Stimulated activated CD8-positive, alpha-beta memory T cell treated with anti-CD3 and anti-CD28 coated beads, Interleukin-4, amount 100 ng/mL, for 1 hour (primary cell): Measurements from ENCODE around the gene ERICH6B.

Experiments used
- DNase-seq, 2 donors: peaks; one replicate each; pipeline ENCODE4 v3.0.0-alpha.2; 2020; ENCODE audit warnings: low read depth in 2 of 2, low spot score in 1 of 2

ERICH6B gene

DNA sequence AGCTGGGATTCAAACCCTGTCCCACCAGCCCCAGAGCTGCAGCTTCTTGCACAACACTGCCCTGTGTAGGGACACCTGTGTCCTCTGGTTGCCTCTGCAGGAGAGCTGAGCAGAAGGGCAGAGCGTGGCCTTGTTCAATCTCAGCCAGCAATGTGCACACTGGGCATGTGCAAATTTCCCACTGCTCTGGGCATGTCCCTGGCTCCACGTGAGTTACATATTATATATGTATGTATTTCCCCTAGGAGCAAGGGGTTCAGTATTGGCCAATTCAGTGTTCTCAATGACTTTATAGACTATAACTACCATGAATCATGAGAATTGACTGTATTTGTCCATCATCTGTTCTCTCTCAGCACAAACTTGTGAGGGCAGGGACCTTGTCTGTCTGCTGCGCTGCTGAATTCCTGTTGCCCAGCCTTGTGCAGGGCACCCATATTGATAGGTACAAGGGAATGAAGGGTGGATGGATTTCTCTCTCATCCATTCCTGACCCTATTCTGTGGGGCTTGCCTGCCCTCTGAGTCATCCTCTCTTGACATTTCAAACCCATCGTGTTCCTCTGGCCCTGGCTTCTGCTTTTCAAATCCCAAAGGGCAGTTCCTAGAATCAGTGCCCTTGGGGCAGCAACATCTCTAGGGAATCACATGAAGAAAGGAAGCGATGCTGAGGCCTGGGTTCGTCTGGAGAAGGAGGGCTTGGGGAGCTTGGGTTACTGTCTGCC, 69.7 kb downstream of the ERICH6B start:
- no peak for DNase-seq

DNA sequence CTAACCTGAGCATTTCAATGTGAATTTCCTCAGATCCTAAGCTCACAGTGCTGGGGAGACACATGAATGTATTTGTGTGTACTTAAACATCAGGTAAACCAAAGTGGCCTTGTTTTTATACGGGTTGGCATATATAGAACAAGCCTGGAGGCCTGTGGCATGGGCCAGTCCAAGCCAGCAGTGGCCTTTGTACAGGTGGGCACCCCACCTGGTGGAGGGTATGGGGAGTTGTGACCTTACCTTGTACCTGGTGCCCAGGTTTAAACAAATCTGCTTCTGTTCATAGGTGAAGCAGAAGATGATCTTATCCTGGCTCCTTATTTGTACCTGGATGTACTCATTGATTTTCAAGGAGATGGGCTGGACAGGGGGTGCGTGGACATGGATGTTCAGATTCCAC, 71.0 kb downstream of the ERICH6B start:
- DNase-seq, result no peak

DNA sequence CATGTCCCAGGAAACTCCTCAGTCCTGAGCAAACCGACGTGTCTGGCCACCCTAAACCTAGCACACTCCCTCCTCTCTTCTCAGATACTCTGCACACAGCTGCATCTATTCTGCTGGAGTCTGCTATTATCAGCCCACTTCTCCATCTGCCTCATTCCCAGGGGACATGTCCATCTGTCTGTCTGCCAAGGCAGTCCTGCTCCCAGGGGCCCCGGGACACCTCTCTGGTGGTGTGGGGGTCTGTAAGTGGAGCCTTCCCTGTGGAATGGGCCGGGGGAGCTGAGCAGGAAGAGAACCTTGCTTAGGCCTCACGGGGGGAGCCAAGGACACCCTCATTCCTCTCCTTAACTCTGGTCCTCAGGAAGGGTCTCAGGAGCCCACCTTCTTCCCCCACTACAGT, 72.7 kb downstream of the ERICH6B start:
- no peak for DNase-seq

DNA sequence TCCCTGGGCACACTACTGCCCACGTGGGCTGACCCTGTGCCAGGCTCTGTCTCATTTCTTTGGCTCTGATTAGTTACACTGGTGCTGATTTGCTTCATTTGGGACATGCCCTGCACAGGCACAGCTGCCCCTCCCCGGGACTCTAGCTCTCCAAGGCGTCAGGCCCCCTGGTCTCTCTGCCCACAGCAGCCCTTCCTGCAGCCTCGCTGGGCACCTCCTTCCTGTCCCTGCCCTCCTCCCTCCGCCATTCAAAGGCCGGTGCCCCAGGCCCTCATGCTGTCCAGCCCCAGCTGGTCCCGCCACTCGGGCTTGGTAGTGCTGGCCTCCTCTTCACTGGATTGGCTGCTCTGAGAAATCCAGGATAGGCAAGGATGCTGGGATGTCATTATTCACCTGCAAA, 73.1 kb downstream of the ERICH6B start:
- DNase-seq, result no peak

DNA sequence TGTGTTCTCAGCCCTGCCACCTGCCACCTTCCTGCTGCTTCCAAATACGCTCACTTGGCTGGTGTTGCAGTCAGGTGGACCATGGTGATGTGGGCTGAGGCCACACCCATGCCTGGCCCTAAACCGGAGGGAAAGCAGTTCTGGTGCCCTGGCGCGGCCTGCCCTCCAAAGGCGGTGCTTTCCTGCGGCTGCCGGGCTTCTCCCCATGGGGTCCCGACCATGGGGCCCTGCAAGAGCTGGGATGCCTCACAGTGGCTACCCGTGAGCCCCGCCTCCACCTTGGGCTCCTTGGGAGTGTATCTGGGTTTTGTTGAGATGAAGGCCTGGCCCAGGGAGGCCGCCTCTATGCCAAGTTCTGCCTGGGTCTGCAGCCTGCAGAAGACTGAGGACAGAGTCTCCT, 73.7 kb downstream of the ERICH6B start:
- DNase-seq, result no peak

DNA sequence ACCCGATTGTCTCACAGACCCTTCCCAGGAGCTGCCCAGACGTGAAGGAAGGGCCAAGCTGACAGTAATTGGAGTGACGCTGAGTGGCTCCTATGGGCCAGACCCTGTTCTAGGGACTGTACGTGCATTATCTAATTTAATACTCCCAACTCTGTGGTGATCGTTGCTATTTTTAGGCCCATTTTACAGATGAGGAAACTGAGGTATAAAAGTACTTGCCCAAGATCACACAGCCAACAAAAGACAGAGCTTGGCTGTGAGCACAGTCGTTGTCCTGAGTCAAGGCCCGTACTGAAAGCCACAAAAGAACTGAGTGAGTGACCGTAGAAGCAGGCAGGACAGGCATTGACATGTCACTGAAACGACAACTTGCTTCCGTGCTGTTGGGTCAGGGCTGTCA, 74.7 kb downstream of the ERICH6B start:
- DNase-seq, result no peak

DNA sequence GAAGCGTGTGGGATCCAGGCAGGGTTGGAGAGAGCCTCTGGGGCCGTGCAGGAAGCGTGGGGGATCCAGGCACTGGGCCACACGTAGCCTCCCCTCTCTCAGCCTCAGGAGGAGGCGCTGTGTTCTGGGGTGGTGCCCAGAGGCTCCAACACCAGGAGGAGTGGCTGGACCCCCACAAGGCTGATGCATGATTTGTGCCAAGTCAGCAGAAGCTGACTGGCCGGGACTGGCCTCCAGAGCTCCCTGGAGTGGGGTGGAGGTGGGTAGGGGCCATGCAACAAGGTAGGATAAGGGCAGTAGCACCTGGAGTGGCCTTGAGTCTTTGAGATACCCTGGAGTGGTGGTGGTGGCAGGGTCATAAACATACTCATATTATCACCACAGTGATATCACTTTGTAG, 75.3 kb downstream of the ERICH6B start:
- no peak for DNase-seq

DNA sequence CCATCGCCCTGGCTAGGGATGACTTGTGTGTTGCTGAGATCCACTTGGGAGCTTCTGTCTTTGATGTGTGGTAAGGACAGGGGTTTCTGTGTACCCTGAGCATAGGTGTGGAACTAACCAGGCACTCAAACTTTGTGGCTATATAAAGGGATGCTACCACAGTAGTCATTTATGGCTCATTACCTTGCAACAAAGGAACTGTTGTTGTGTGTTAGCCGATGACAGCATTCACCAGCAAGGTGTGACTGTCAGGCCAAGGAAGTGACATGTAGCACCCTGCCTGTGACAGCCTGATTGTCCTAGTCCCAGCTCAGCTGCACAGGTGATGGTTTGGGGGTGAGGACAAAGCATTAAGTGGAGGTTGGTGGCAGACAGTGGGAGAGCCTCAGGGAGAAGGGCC, 77.2 kb downstream of the ERICH6B start:
- DNase-seq, result no peak

DNA sequence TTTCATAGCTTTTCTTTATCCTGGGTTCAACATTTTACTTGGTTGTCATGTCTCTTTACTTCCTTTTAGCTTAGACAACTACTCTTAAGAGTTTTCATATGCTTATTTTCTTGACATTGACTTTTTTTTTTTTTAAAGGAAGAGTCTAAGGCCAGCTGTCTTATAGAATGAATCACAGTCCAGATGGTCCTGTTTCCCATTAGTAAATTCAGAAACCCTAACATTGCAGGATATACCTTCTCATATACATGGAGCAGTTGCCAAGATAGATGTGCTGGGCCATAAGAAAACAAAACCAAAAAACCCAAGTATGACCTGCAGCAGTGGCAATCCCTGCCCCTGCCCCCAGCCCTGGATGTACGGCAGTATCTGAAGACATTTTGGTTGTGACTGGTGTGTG, 78.0 kb downstream of the ERICH6B start:
- DNase-seq, result no peak

DNA sequence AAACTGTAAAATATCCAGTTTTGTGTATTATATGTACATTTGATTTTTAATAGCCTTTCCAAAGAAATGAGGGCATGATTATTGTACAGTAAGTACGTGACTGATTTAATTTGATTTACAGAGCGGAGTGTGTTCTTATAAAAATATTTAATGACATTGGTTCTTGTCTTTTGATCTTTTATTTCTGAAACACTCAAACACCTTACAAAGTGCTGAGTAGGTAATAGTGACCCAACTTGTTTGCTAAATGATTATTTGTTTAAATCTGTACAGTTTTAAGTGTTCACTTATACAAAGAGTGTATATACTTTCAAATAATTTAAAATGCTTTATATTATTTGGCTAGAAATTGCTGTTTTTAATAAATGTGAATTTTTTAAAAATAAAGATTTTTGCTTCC, 79.3 kb downstream of the ERICH6B start:
- no peak for DNase-seq

DNA sequence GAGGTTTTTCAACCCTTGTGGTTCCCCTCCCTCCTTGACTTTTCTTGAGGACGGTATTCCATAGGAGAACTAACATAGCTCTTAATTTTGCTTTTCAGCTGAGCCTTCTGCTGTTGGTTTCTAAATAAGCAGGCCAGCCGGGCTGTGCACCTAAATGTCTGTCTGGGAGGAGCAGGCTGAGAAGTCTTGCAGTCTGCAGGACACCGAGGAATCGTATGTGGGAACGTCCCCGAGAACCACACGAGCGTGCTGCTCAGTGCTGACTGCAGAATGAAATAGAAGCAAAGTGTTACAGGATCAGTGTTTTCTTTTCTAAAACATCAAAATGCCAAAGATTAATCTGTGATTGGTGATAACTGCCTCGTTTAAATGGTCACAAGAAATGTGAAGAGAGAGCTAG, 80.9 kb downstream of the ERICH6B start:
- DNase-seq, result no peak

DNA sequence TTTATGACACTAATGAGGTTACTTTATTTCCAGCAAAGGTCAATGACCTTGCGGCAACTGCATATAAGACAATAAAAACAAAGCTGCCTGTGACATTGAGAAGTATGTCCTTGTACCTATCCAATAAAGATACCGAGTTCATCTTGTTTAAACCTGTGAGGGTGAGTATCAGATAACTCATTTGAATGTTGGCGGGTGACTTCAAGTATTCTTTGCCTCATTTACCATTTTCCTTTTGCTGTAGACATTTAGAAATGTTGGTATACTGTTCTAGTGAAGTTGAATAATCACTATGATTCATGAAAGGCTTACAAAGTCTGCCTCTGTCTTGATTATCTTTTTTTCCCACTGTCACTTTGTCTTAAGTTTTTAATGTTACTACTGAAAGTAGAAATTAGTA, 85.8 kb downstream of the ERICH6B start:
- DNase-seq, result no peak

DNA sequence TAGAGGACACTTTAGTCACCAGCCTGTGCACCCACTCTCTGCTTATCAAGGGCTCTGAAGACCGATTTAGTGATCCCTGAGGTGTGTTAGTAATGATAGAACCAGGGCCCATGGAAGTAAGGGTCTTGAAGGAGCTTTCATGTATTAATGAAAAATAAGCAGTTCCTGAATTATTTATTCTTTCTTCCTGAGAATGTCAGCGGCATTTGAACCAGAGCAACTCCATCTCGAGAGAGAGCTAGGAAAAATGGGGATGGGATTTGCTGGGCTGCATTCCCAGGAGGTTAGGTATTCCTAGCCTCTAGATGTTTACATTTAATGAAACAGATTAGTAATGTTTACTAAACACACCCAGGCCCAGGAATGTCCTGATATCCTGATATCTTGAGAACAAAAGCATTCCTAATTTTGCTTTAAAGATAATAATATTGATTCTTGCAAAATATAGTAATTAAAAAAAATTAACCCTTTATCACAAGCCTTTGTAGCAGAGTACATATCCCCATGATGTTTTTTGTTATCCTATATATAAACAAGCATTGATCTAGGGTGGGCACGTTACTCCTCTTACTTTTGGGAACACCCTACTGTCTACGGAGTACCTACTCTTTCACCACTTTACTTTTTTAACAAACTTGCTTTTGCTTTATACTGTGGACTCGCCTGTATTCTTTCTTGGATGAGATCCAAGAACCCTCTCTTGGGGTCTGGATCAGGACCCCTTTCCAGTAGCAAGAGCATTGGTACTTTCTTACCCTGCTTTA, 87.7 kb downstream of the ERICH6B start:
- no peak for DNase-seq

DNA sequence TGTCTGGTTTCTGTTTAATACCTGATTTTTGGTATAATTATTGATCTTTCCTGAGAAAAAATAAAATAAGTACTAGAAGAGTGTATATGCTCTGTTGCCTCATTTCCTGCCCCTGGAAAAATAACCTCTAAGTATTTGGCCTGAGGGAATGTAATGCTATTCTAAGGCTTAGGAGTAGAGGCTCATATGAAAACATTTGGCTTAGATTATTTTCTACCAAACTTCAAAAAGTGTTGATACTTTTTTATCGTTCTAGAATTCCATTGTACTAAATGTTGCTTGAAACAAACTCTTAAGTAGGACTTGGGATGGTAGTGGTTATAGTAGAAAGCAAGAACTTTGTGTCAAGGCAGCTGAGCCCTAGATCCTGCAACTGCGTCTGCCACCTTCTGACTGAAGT, 93.0 kb downstream of the ERICH6B start:
- DNase-seq, result no peak

DNA sequence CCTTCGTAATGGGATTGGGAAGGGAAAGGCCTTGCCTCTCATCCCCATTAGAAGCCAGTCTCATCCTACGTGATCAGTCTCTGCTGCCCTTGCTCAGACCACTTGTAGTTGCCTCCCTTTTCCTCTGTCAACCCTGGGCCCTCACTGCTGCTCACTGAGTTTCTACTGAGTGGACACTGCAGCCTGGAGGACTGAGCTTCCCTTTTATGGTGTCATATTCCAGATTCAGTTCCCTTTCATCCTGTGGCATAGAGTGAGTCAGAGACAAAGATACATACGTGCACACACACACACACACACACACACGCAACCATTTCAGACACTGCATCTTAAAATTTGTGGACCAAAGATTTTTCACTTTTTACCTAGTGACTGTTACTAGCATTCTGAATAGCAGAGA, 94.2 kb downstream of the ERICH6B start:
- no peak for DNase-seq

DNA sequence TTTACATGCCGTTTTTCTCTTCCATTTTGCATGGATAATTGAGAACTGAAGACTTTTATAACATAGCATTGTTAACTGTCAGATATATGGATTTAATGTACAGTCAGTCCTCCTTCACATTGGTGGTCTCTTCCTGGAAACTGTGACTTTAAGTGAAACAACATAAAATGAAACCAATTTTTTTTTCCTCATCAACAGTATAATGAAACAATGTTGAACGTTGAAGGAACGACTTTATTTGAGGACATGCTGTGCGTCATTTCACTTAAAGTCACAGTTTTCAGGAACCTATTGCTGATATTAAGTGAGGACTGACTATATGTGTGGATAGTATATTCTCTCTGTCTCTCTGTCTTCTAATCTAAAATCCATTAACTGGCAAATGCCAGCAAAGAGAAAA, 96.0 kb downstream of the ERICH6B start:
- no peak for DNase-seq

DNA sequence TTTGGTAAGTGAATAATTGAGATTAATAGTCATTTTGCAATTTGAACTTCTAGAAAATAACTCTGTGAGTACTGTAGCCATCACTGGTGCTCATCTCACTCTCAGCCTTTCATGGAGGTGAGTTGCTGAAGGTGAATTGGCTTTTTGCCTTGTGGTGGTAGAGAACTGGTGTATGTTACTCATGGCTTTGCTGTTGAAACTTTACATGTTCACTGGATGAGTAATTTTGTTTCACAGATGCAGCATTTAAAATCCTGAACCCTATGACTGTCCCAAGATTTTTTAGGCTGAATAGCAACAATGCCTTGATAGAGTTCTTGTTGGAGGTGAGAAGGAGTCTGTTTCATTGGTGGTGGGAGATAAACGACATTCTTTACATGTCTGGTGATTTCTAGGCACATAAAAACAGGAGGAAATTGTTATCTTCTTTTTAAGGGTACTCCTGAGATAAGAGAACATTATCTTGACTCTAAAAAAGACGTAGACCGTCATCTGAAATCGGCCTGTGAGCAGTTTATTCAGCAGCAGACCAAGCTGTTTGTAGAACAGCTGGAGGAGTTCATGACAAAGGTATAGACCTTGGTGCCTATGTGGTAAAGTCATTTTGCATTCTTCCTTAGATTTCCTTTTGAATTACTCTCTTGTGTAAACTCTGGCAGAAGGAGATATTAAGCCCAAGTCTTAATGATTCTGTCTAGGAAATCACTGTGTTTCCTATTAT, 96.9 kb downstream of the ERICH6B start:
- DNase-seq, result no peak

DNA sequence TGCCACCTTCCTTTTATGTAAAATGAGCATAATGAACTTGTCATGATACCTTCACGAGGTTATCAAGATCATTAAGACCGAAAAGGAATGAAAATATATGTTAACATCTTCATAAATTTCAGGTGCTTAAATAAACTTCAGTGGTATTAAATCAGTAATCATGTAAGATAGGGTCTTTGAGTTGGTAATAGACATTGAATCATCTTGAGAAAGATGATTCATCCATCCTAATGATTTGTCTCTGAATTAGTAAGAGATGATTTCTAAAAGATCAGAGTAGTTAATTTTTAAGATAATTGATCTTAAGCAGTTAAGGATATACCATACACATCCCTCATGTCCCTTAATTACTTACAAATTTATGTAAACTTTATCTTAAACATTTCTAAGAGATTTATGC, 98.8 kb downstream of the ERICH6B start:
- no peak for DNase-seq

DNA sequence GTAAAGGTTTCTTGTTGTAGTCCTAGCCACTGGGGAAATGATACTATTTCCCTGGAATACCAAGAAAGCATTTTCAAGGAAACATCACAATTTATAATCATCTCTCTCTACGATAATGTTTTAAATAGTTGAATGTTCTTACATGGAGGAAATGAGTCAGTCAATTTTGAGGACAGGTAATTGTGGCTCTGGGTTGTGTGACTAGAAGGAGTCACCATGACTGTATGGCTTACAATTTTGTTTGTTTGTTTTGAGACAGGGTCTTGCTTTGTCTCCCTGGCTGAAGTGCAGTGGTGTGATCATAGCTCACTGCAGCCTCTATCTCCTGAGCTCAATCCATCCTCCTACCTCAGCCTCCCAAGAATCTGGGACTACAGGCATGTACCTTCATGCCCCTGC, 103.4 kb downstream of the ERICH6B start:
- DNase-seq, result no peak

DNA sequence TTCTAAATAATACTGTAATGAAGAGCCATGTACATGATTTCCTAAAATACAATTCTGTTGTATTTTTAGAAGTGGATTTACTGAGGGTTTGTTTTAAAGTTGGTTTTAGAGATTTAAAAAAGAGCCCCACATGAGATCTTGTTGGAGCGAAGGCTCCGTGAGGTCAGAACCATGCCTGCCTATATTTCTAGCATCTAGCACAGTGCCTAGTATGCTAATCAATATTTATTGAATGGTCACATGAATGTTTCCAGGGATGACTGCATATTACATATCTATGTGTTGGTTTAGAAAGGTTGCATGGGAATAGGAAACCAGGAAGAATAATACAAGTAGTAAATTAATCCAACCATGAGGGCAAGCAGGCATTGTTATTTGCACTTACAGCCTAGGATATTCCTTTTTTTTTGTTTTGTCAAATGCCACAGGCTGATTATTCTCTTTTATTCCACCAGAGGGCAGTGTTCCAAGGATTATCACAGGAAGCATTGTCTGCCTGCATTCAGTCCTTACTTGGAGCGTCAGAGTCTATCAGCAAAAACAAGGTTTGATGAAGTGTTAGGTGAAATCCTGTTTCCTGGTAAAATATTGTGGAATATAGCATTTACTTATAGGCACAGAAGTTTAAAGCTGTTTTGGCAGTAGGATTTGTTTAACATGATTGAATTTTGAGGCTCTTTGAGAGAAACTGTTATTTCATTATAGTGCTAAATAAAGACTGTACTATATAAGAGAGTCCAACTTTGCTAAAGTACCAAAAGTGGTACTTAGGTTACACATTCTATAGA, 104.0 kb downstream of the ERICH6B start:
- DNase-seq, result no peak

DNA sequence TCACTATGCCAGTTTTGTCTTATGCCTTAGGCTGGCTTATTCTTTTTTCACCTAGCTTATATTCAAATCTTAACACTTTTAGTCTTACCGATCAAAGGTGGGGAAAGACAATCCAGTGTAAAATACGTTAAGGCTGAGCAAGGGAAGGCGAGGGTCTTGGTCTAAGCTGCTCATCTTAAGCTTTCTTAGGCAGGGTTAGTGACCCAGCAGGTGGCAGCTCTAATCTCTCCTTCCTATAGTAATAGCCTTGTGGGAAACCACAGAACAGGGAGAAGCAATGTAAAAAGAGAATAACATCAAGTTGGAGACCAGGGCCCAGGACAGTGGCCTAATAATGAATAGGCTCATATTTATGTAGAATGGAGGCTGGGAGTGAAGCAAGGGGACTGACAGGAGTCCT, 104.9 kb downstream of the ERICH6B start:
- no peak for DNase-seq

DNA sequence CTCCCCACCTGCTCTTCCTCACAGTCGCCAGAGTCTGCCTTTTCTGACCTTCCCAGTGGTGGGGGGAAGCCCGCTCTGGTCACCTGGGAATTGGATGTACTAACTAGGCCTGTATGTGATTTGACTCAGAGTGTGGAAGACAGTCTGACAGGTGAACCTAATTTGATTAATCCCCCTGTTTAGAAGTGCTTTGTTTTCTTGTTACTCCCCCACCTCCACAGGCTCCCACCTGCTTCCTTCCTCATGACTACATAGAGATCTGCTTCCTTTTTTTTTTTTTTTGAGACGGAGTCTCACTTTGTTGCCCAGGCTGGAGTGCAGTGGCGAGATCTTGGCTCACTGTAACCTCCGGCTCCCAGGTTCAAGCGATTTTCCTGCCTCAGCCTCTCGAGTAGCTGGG, 106.8 kb downstream of the ERICH6B start:
- no peak for DNase-seq
